HEK293 (cell line): Measurements from ENCODE around the gene KANK3.

Experiments
- CTCF ChIP-seq: fragments of 450-650 bp; formaldehyde crosslinking; IDR thresholded peaks from 2 replicates; pipeline ENCODE4 v1.5.1; 2016; ENCODE audit warnings: missing biosample characterization, missing genetic modification characterization
- GFI1B ChIP-seq: fragments of 450-650 bp; formaldehyde crosslinking; IDR thresholded peaks from 2 replicates; pipeline ENCODE4 v1.5.1; 2016; ENCODE audit warnings: missing biosample characterization, missing genetic modification characterization
- ZBTB7A ChIP-seq: fragments of 450-650 bp; formaldehyde crosslinking; IDR thresholded peaks from 2 replicates; pipeline ENCODE4 v1.5.1; 2016; ENCODE audit warnings: low read depth, missing biosample characterization, missing genetic modification characterization
- ZNF585B ChIP-seq: fragments of 450-650 bp; formaldehyde crosslinking; IDR thresholded peaks from 2 replicates; pipeline ENCODE4 v1.5.1; 2016; ENCODE audit warnings: missing biosample characterization, missing genetic modification characterization
- ZNF701 ChIP-seq: fragments of 450-650 bp; formaldehyde crosslinking; IDR thresholded peaks from 2 replicates; pipeline ENCODE4 v1.5.1; 2016; ENCODE audit warnings: missing biosample characterization, missing genetic modification characterization
- TF ChIP-seq, protein P1 (sequence below): fragments of 450-650 bp; formaldehyde crosslinking; IDR thresholded peaks from 2 replicates; pipeline ENCODE4 v1.5.1; 2016; ENCODE audit warnings: missing biosample characterization, missing genetic modification characterization
- TF ChIP-seq, protein P2 (sequence below): fragments of 450-650 bp; formaldehyde crosslinking; IDR thresholded peaks from 2 replicates; pipeline ENCODE4 v1.5.1; 2016; ENCODE audit warnings: missing biosample characterization, missing genetic modification characterization

- TF ChIP-seq GFI1B (tag by site-specific recombination) (no peak), CTCF (tag by site-specific recombination) (no peak; the same call in 1 of the 2 replicates), ZNF585B (tag by site-specific recombination) (no peak), ZNF701 (no peak), ZBTB7A (tag by site-specific recombination) (no peak)
- TF ChIP-seq, protein P1, sequence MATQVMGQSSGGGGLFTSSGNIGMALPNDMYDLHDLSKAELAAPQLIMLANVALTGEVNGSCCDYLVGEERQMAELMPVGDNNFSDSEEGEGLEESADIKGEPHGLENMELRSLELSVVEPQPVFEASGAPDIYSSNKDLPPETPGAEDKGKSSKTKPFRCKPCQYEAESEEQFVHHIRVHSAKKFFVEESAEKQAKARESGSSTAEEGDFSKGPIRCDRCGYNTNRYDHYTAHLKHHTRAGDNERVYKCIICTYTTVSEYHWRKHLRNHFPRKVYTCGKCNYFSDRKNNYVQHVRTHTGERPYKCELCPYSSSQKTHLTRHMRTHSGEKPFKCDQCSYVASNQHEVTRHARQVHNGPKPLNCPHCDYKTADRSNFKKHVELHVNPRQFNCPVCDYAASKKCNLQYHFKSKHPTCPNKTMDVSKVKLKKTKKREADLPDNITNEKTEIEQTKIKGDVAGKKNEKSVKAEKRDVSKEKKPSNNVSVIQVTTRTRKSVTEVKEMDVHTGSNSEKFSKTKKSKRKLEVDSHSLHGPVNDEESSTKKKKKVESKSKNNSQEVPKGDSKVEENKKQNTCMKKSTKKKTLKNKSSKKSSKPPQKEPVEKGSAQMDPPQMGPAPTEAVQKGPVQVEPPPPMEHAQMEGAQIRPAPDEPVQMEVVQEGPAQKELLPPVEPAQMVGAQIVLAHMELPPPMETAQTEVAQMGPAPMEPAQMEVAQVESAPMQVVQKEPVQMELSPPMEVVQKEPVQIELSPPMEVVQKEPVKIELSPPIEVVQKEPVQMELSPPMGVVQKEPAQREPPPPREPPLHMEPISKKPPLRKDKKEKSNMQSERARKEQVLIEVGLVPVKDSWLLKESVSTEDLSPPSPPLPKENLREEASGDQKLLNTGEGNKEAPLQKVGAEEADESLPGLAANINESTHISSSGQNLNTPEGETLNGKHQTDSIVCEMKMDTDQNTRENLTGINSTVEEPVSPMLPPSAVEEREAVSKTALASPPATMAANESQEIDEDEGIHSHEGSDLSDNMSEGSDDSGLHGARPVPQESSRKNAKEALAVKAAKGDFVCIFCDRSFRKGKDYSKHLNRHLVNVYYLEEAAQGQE (tag by site-specific recombination) = peak; percentile 86
- TF ChIP-seq, protein P2, sequence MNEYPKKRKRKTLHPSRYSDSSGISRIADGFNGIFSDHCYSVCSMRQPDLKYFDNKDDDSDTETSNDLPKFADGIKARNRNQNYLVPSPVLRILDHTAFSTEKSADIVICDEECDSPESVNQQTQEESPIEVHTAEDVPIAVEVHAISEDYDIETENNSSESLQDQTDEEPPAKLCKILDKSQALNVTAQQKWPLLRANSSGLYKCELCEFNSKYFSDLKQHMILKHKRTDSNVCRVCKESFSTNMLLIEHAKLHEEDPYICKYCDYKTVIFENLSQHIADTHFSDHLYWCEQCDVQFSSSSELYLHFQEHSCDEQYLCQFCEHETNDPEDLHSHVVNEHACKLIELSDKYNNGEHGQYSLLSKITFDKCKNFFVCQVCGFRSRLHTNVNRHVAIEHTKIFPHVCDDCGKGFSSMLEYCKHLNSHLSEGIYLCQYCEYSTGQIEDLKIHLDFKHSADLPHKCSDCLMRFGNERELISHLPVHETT (tag by site-specific recombination) = peak; percentile 21; the same call in 1 of the 2 replicates
Measured at GRCh38 chr19:8307965-8308866, 34.8 kb downstream of the KANK3 start, which contains the start of gene CD320.
